ELF-1 (cell line): ENCODE measurements around the gene SHISAL2B.
A peak's percentile ranks its signal among the peaks of the same experiment; 100 is the strongest.
"Not testable (repeated sequence)": the region's sequence is repeated elsewhere in the genome, so short reads cannot be mapped to it uniquely, and the experiment has no call there.

Experiments
- DNase-seq: peaks from one replicate; pipeline ENCODE4 v3.0.0-alpha.2; 2016; ENCODE audit warnings: low read depth, low spot score

The SHISAL2B gene

DNA sequence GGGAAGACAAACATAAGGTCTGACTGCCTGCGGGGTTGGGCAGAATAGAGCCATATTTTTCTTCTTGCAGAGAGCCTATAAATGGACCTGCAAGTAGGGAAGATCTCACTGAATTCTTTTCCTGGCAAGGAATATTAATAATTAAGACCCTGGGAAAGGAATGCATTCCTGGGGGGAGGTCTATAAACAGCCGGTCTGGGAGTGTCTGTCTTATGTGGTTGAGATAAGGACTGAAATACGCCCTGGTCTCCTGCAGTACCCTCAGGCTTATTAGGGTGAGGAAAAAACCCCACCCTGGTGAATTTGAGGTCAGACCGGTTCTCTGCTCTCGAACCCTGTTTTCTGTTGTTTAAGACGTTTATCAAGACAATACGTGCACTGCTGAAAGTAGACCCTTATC is 6.1 kb downstream of the SHISAL2B start:
- not testable (repeated sequence) for DNase-seq

GRCh38 chr5:64700765-64701164 is 10.5 kb downstream of the SHISAL2B start:
- DNase-seq, result no peak

GRCh38 chr5:64706074-64706473 is 15.8 kb downstream of the SHISAL2B start:
- peak; percentile 31 for DNase-seq

DNA sequence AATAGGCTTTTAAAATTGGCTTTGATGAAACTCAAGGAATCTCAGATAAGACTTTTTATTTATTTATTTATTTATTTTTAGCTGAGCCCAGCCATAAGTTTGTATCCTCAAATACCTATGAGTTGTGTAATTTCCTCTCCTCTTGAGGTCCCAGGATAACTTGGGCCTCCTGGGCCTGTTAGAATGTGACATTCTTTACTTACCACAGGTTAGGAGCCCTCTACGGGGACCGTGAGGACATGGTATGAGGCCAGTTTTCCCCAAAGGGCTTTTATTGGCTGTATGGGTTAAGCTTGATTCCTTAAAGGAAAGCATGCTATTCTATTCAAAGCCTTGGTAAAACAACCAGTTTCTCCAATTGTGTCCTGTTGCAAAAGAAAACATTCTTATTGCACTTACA is 16.9 kb downstream of the SHISAL2B start:
- DNase-seq, result no peak

GRCh38 chr5:64714495-64714894 is 24.2 kb downstream of the SHISAL2B start:
- DNase-seq, result not testable (repeated sequence)

- no peak for DNase-seq
These were observed 32.3 kb downstream of the SHISAL2B start for GRCh38 chr5:64722588-64722987.

DNA sequence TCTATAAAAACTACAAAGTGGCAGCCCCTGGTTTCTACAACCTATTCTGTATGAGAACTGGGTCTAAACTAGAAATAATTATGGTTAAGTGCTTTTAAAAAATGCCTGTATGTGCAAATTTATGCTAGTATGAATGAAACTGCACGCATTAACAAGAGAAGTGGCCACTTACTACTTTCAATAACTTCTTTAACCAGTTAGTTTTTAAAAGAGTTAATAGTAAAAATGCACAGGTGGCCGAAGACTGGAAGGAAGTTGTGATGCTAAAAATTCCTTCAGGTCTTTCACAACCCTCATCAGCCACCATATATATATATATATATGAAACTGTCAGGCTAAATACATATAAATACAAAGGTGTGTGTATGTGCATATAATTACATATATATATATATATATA is 36.8 kb downstream of the SHISAL2B start:
- DNase-seq, result no peak

DNA sequence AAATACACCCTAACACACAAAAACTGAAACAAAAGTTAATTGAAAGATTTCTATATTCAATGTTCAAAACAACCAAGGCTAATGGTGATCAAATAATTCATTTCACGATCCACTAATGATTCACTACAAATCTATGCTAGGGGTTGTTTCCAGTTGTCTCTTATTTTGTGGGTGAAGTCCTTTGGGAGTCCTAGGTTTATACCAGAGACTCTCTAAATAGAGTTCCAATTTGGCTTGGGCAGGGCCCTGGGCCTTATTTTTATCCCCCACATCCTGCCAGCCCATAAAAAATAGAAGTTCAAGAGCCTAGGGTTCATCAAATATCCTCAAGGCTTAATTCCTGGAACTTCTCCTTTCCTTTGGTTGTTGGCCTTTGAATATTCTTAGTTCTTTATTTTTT is 52.1 kb downstream of the SHISAL2B start:
- no peak for DNase-seq

- no peak for DNase-seq
These were observed 52.5 kb downstream of the SHISAL2B start for GRCh38 chr5:64742821-64743220.

DNA sequence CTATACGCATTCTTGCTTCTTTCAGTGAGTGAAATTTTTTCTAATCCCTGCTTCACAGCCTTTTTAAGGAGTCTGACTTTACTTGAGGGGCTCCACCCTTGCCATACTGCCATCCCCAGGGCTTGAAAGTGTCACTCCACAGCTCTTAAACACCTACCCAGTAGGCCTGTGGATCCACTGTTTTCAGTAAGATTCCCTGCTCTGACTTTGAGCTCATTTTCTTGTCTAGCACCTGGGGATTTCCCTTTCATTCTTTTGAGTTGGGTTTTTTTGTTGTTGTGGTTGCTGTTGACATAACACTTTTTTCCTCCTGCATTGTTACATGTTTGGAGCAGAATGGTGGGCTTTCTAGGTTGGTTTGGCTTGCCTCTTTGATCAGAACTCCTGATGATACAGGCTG is 54.6 kb downstream of the SHISAL2B start:
- DNase-seq, result peak; percentile 57

DNA sequence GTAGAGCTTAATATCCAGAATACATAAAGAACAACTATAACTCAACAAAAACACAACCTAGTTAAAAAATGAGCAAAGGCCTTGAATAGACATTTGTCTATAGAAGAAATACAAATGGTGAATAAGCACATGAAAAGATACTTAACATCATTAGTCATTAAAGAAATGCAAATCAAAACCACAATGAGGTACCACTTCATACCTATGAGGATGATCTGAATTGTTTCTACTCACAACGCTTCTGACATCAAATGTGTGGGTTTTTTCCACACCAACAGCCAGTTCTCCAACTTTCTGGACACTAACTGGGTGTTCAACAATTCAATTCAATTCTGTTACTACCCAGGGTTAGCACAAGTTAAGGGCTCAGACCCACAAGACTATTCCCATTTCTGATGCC is 56.1 kb downstream of the SHISAL2B start:
- DNase-seq, result no peak

DNA sequence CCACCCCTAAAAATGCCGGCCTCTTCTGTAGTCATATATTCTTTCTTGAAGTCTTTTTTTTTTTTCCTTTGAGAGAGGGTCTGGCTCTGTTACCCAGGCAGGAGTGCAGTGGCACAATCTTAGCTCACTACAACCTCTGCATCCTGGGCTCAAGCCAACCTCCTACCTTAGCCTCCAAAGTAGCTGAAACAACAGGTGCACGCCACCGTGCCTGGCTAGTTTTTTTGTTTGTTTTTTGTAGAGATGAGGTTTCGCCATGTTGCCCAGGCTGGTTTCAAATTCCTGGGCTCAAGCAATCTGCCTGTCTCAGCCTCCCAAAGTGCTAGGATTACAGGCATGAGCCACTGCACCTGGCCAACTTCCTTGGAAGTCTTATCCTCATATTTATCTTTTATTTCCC is 59.1 kb downstream of the SHISAL2B start:
- DNase-seq, result no peak

DNA sequence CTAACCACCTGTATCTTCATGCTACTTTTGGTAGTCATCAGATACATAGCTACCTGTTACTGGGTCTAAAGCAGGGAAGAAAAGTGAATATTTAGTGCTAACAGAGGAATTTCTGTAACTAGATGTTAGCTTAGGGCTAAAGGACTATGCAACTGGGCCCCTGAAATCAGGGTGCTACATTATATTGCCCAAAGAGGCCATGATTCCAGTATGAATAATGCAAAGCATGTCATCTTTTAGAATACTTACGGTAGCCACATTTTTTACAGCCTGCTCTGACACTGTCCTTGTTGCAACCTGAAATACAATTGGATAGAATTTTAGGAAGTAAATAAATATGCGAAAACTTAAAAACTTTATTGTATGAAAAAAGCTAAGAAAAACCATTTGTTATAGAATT is 63.8 kb downstream of the SHISAL2B start:
- no peak for DNase-seq

- no peak for DNase-seq
These were observed 68.6 kb downstream of the SHISAL2B start for GRCh38 chr5:64758901-64759300.

- DNase-seq, result peak; percentile 10
These were observed 69.8 kb downstream of the SHISAL2B start for GRCh38 chr5:64759960-64760660.

DNA sequence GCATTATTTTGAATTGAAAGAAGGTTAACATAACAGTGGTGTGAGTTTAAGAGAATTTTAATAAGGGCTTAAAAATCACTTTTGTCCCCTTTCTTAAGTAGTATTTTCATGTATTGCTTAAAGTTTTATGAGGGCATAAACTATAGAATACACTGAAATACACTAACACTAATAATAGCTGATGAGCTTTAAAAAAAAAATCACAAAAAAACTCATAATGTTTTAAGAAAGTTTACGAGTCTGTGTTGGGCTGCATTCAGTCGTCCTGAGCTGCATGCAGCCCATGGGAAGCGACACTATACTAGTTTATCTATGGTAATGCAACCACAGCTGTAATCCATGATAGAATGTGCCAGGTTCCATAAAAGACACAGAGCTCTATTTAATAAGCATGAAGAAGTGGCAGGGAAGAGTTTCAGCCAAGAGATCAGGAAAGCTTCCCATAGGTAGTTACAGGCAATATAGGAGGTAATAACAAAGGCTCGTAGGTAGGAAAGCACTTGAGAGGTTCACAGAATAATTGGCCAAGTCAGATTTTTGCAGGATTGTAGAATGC is 73.7 kb downstream of the SHISAL2B start:
- no peak for DNase-seq

GRCh38 chr5:64765804-64766504 is 75.7 kb downstream of the SHISAL2B start:
- no peak for DNase-seq

DNA sequence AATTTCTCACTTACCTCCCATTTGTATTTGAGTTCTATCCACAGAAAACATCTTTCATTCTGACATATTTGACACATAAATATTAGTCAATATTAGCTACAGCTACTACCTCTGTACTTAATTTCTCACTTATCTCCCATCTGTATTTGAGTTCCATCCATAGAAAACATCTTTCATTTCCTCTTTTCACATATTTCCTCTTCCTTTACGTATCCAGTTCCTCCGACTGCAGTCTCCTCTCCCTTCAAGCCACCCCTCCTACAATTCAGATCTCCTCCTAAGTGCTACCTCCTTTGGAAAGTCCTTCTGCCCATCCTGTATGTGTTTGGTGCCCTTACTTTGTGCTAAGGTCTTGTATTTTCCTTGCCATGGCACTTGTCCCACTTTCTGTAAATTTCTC is 76.6 kb downstream of the SHISAL2B start:
- DNase-seq, result no peak
